Tibial nerve (tissue), 4 donors: ENCODE results near the gene GPC6.

Experiments
- CTCF ChIP-seq, 5 experiments: fragments of 200-600 bp in 3 of 5; fragments of 450-650 bp in 2 of 5; sonication (generic) in 3 of 5; IDR thresholded peaks; one replicate each; pipeline ENCODE4 v1.5.1; 2016 to 2019; ENCODE audit warnings: antibody characterized with exemption in 5 of 5, mild to moderate bottlenecking in 3 of 5, moderate library complexity in 2 of 5
- EP300 ChIP-seq, 2 donors: sonication (generic); formaldehyde crosslinking; IDR thresholded peaks; one replicate each; pipeline ENCODE4 v1.6.1; 2017; ENCODE audit warnings: antibody characterized with exemption in 2 of 2, mild to moderate bottlenecking in 1 of 2
- POLR2A ChIP-seq, 2 donors: fragments of 450-650 bp; IDR thresholded peaks; one replicate each; pipeline ENCODE4 v1.6.1; 2017; ENCODE audit warnings: antibody characterized with exemption in 2 of 2, mild to moderate bottlenecking in 2 of 2, moderate library complexity in 2 of 2

DNA sequence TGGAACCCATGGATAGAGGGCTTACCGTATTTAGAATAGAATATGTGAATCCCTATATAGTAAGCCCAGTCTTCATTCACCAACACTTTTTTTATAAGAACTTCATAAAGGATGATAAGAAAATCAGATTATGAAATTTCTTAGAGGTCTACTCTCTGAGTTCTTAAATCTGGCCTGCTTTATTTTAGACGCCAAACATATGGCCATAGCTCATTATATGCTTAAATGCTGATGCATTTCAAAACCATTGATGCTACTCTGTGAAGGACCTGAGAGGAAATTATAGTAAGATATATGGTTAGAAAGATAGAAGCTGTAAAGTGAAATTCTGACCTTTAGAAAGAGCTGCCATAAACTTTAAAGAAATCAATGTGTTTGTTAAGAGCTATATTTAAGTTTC, 38.3 kb downstream of the GPC6 start:
- no peak for TF ChIP-seq POLR2A (IDR thresholded peaks at IDR 0.05)
- TF ChIP-seq CTCF (IDR thresholded peaks at IDR 0.05) = no peak
- no peak for TF ChIP-seq EP300 (IDR thresholded peaks at IDR 0.05)
